ENCODE measurements around the gene OR51B6.
"Not testable (repeated sequence)": the region's sequence is repeated elsewhere in the genome, so short reads cannot be mapped to it uniquely, and the experiment has no call there.

OR51B6 gene

GRCh38 chr11:5366365-5366764 is 15.1 kb downstream of the OR51B6 start:
- DNase-seq: not testable (repeated sequence)

- DNase-seq: no peak
Observed at GRCh38 chr11:5366856-5367255, 15.5 kb downstream of the OR51B6 start.

- no peak for DNase-seq
Observed at GRCh38 chr11:5367448-5368074, 16.3 kb downstream of the OR51B6 start.

DNA sequence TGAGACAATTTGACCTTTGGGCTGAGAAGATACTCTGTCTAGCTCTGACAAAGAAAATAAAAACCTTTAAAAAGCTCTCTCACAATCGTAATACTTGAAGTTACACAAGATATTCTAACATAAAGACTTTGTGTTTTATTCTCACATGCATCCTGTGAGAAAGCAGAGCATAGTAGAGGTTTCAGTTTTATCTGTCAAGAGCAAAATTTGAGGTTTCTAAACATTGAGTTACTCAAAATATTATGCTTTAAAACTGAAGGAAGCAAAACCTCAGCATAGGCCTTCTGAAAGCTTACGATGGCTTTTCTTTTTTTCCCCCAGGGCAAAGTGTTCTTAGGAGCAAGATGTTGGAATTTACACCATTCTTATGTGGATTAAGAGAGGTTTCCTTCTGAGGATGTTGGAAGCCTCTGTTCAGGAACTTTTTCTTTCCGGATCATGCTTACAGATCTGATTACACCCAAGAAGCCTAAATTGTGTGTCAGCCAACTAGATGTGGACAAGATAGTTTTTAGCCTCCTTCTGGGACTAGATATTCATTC is 17.3 kb downstream of the OR51B6 start:
- no peak for DNase-seq

GRCh38 chr11:5369789-5370188 is 18.5 kb downstream of the OR51B6 start:
- DNase-seq: no peak

DNA sequence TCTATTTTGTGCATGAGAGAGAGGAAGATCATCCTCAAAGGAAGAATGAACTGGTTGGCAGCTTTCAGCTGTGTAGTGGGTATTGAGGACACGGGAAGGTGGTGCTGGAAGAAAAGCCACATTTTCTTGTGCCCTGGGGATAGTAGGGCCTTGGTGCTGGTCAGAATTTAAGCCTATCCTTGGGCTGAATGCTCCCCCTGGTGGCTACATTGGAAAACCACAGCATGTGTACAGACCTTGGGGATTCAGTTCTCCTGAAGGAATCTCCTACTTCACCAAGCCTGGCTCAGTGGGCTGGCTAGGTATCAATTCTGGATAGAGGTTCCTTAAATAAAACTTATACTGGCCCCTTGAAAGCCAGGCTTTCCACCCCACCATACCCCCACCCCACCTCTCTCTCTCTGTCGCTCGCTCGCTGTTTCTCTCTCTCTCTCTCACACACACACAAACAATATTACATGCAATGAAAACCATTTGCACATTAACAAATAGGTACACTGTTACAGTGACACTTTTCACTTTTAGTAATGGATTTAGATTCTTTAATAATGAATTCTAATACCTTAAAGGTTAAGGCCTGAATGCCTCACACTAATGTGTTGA is 29.5 kb downstream of the OR51B6 start:
- peak in 1 of 2 donors; percentile 5 for DNase-seq

GRCh38 chr11:5383576-5383975 is 32.3 kb downstream of the OR51B6 start, which contains the start of gene OR51M1:
OR51M1 (plus strand) TSS chr11:5383812; CDS start chr11:5389399, 5,587 bp downstream.
- no peak for DNase-seq

- DNase-seq: no peak
Observed at GRCh38 chr11:5384335-5384734, 33.0 kb downstream of the OR51B6 start.

- no peak for DNase-seq
Observed at GRCh38 chr11:5390210-5390609, 38.9 kb downstream of the OR51B6 start.

DNA sequence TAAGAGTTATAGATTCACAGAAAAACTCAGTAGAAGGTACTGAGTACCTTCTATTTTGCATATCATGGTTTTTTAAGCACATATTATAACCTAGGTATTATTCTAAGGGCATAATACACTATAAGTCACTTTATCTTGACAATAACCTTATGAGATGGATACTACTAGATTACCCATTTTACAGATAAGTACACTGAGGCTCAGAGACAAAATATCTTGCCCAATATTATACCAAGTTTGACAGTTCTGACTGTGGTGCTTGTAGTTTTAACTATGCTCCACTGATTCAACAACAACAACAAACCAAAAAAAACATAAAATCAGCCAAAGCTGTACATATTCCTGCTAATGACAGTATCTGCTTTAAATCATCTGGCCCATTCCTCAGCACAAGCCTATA is 42.8 kb downstream of the OR51B6 start:
- no peak for DNase-seq

DNA sequence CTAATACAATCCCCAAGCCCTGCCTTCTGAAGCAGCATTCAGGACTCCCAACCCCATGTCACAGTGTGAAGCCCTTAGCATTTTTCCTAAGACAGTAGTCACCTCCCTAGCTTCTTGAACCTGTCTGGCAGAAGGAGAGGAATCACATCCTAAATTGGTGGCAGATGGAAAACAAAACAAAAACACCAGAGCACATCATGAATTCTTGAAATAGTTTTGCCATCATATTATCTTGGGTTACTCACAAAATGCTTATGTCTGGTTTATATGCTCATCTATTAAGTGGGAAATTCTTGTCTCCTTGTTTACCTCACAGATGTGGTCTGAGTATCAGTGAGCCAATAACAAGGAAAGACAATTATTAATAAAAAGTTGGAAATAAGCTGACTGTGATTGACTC is 47.6 kb downstream of the OR51B6 start:
- DNase-seq: no peak
